KMS-11 (cell line): ENCODE data around the gene RBPJ.

ENCODE experiments used
- H2AFZ ChIP-seq: fragments of 200-600 bp; sonication (generic); 2 replicates; pipeline ENCODE4 v1.6.1; 2016; ENCODE audit warnings: antibody characterized with exemption, mixed run types, low read depth
- H3K27ac ChIP-seq: fragments of 200-600 bp; sonication (generic); 2 replicates; pipeline ENCODE4 v1.6.1; 2016; ENCODE audit warnings: mild to moderate bottlenecking, mixed run types
- H3K27me3 ChIP-seq: fragments of 200-600 bp; sonication (generic); 2 replicates; pipeline ENCODE4 v1.6.1; 2017; ENCODE audit warnings: mild to moderate bottlenecking, low read depth, mixed run types, moderate library complexity; ENCODE audit not compliant: insufficient read depth
- H3K36me3 ChIP-seq: fragments of 200-600 bp; sonication (generic); 2 replicates; pipeline ENCODE4 v1.6.1; 2017; ENCODE audit warnings: mild to moderate bottlenecking, mixed run types; ENCODE audit not compliant: insufficient read depth
- H3K4me1 ChIP-seq: fragments of 200-600 bp; sonication (generic); 2 replicates; pipeline ENCODE4 v1.6.1; 2016; ENCODE audit warnings: mild to moderate bottlenecking, low read depth, mixed run types; ENCODE audit not compliant: poor library complexity, severe bottlenecking
- H3K4me2 ChIP-seq: fragments of 200-600 bp; sonication (generic); 2 replicates; pipeline ENCODE4 v1.7.0; 2016; ENCODE audit warnings: mild to moderate bottlenecking, mixed run types
- H3K4me3 ChIP-seq: fragments of 200-600 bp; sonication (generic); IDR thresholded peaks from 2 replicates; pipeline ENCODE4 v1.6.1; 2017; ENCODE audit warnings: low read depth, low read length, mixed read lengths; ENCODE audit not compliant: insufficient read depth
- H3K79me2 ChIP-seq: fragments of 200-600 bp; sonication (generic); 2 replicates; pipeline ENCODE4 v1.6.1; 2016; ENCODE audit warnings: low read depth, mixed run types; ENCODE audit not compliant: insufficient read depth
- H3K9ac ChIP-seq: fragments of 200-600 bp; sonication (generic); 2 replicates; pipeline ENCODE4 v1.6.1; 2016; ENCODE audit warnings: mild to moderate bottlenecking, mixed run types
- H4K20me1 ChIP-seq: fragments of 200-600 bp; sonication (generic); 2 replicates; pipeline ENCODE4 v1.6.1; 2016; ENCODE audit warnings: mild to moderate bottlenecking, mixed run types; ENCODE audit not compliant: insufficient read depth
- CTCF ChIP-seq: fragments of 200-600 bp; sonication (generic); conservative IDR thresholded peaks from 2 replicates; pipeline ENCODE4 v1.6.1; 2017; ENCODE audit warnings: low read depth, mild to moderate bottlenecking, antibody characterized with exemption, low read length, moderate library complexity, mixed read lengths

Gene RBPJ

DNA sequence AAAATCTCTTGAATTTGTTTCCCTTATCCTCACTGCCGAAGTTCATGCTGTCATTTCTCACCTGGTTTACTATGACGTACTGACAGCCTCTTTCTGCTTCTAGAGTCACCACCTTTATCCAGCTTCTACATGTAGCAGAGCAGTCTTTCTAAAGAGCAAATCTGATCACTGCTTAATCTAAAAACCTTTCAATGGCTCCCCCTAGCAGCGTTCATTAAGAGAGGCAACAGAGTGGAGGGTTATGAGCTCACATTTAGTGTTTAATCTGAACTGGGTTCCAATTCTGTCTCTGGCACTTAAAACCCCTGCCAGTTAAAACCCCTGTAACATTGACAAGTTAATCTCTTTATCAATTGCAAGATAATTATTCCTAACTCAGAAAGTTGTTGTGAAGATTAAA is 4.4 kb downstream of the RBPJ start:
- no peak overlapping the region for H3K4me2 ChIP-seq
- no peaks in the 10 kb centered on the region; the same call in 1 of the 2 replicates for H4K20me1 ChIP-seq
- H3K9ac ChIP-seq, result no peak overlapping the region
- H3K4me3 ChIP-seq, result no peak overlapping the region
- no peak overlapping the region for H3K27ac ChIP-seq
- H3K4me1 ChIP-seq, result peaks cover 19% of the 10 kb centered on the region
- no peaks in the 10 kb centered on the region for H3K36me3 ChIP-seq
- peaks cover 77% of the 10 kb centered on the region for H3K79me2 ChIP-seq
- no peak; the same call in 1 of the 2 replicates for TF ChIP-seq CTCF
- H3K27me3 ChIP-seq, result no peaks in the 10 kb centered on the region
- H2AFZ ChIP-seq, result no peak overlapping the region

DNA sequence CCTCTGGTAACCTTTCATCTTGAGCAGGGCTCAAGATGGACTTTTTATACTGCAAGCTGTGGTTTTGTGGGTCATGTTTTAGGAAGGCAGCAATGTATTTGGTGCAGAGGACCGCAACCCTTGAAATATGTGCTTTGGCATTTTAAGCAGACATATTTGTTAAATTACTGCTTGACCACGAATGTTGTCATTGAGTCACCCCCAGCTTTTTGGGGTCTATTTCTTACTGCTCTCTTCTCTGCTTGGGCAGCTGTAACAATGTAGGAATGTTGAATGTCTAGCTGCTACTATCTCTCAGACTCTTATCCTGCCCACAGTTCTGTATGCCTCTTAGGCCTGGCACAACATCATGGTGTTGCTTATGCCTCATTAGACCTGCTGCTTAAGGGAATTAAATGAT is 6.0 kb downstream of the RBPJ start:
- Histone ChIP-seq H3K79me2 (peaks cover 73% of the 10 kb centered on the region), H3K36me3 (no peaks in the 10 kb centered on the region), H3K27ac (no peak overlapping the region), H3K9ac (no peak overlapping the region), H3K4me1 (peaks cover 19% of the 10 kb centered on the region), H3K4me2 (no peak overlapping the region), H2AFZ (no peak overlapping the region), H3K27me3 (no peaks in the 10 kb centered on the region), H4K20me1 (peaks cover 8% of the 10 kb centered on the region), H3K4me3 (no peak overlapping the region)
- no peak for TF ChIP-seq CTCF

DNA sequence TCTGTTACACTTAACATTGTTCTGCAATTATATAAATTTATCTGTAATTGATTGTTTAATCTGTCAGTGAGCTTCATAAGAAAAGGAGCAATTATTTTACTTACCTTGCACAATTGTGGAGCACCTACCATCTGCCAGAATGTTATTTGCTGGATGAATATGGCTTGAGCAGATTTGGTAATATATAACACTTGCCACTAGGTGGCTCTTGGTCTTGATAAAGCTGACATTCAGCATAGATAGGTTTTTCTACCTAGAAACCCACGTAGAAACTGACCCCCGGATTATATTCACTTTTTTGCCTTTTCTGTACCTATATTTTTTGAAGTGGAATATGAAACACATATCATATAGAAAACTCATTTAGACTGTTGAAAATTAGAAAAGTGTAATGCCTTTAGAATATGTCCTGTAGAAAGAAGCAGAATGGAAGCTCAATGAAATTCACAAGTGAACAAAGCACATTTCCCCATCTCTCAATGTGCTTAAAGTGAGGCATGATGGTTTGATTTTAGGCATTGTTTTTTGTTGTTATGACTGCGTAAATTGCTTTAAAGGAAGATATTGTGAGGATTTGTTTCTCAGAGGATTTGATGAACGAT is 9.5 kb downstream of the RBPJ start:
- Histone ChIP-seq H3K4me1 (peaks cover 6% of the 10 kb centered on the region), H4K20me1 (peaks cover 11% of the 10 kb centered on the region; the same call in 1 of the 2 replicates), H3K27me3 (no peaks in the 10 kb centered on the region), H3K4me2 (no peak overlapping the region), H3K27ac (no peak overlapping the region), H2AFZ (no peak overlapping the region), H3K4me3 (no peak overlapping the region), H3K36me3 (no peaks in the 10 kb centered on the region), H3K79me2 (peaks cover 66% of the 10 kb centered on the region; the same call in 1 of the 2 replicates), H3K9ac (no peak overlapping the region)
- peak; percentile 71 for TF ChIP-seq CTCF

DNA sequence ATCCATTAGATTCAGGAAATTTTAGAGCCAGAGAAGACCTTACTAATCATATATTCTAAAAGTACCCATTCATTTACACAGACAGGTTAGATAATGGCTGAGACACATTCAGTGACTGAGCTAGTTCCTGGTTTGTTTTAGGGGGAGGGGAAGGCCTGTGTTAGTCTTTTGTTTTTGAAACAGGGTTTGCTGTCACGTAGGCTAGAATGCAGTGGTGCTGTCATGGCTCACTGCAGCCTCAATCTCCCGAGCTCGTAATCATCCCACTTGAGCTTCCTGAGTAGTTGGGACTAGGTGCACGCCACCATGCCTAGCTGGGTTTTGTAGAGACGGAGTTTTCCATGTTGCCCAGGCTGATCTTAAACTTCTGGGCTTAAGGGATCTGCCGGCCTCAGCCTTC is 10.1 kb downstream of the RBPJ start:
- peaks cover 6% of the 10 kb centered on the region for H3K4me1 ChIP-seq
- H4K20me1 ChIP-seq, result peaks cover 11% of the 10 kb centered on the region; the same call in 1 of the 2 replicates

More for the DNA sequence above, 10.1 kb downstream of the RBPJ start:
- H3K36me3 ChIP-seq, result no peaks in the 10 kb centered on the region
- H3K27me3 ChIP-seq, result no peaks in the 10 kb centered on the region
- H2AFZ ChIP-seq, result no peak overlapping the region
- H3K27ac ChIP-seq, result no peak overlapping the region
- H3K4me2 ChIP-seq, result no peak overlapping the region
- no peak overlapping the region for H3K4me3 ChIP-seq
- peaks cover 60% of the 10 kb centered on the region; the same call in 1 of the 2 replicates for H3K79me2 ChIP-seq
- no peak for TF ChIP-seq CTCF
- H3K9ac ChIP-seq, result no peak overlapping the region
